ENCODE measurements around the gene MYBPH.

MYBPH gene, protein sequence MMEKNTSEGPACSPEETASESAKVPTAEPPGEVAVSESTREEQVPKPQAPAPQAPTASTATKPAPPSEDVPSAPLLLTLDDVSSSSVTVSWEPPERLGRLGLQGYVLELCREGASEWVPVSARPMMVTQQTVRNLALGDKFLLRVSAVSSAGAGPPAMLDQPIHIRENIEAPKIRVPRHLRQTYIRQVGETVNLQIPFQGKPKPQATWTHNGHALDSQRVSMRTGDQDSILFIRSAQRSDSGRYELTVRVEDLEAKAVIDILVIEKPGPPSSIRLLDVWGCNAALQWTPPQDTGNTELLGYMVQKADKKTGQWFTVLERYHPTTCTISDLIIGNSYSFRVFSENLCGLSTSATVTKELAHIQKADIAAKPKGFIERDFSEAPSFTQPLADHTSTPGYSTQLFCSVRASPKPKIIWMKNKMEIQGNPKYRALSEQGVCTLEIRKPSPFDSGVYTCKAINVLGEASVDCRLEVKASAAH

DNA sequence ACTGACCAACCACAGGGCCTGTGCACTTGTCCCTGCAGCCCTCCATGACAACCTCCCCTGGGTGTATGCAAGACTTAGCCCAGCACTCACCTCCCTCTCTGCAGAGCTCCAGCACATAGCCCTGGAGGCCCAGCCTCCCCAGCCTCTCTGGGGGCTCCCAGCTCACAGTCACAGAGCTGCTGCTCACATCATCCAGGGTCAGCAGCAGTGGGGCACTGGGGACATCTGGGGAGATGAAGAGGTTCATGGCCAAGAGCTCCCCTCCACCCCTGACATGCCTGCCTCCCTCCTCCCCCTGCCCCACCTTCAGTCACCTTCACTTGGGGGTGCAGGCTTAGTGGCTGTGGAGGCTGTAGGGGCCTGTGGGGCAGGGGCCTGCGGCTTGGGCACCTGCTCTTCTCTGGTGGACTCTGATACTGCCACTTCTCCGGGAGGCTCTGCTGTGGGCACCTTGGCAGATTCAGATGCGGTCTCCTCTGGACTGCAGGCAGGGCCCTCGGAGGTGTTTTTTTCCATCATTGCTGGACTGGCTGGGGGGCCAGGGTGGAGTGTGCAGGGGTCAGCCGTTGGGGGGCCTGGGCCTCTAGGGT is at the start of gene MYBPH:
Gene MYBPH (minus strand): TSS at position 590 of the 590 bp plus-strand sequence. CDS start 71 bp downstream, at position 519.
- DNase-seq (ENCODE audit: low read depth in 2 of 2): no peak

GRCh38 chr1:203225071-203225470 is 49.4 kb upstream of the MYBPH start:
- DNase-seq (ENCODE audit: low read depth in 2 of 2): no peak

DNA sequence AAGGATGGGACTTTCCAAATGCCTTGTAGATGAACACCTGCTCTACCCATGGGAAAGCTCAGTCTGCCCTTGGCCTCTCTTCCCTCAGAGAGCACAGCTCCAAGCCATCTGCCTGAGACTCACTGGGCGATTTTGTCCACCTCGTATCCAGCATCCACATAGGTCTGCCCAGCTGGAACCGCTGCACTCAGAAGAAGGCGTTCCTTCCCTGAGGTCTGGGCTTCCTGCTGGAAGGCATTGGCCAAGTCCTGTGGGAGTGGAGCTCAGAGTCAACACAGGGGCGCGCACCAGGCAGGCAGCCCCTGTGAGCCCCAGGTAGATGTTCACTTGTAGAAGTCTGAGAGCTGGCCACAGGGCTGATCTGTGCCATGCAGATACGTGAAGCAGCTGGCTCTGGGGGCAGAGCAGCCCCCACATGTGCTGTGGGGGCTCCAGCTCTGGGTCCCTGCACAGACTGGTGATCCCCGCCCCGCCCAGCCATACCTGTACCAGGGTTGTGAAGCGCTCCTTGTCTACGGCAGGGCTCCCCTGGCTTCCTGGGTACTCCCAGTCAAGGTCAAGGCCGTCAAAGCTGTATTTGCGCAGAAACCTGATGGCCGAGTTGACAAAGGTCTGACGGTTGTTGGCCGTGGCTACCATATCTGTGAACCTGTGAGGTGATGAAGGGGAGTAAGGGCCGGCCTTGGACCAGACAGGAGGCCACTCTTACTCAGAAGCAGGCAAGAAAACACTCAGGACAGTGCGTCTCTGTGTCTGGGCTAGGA is 47.6 kb upstream of the MYBPH start:
- no peak for DNase-seq (ENCODE audit: low read depth in 2 of 2)

GRCh38 chr1:203219934-203220333 is 44.3 kb upstream of the MYBPH start:
- DNase-seq (ENCODE audit: low read depth in 2 of 2): no peak

DNA sequence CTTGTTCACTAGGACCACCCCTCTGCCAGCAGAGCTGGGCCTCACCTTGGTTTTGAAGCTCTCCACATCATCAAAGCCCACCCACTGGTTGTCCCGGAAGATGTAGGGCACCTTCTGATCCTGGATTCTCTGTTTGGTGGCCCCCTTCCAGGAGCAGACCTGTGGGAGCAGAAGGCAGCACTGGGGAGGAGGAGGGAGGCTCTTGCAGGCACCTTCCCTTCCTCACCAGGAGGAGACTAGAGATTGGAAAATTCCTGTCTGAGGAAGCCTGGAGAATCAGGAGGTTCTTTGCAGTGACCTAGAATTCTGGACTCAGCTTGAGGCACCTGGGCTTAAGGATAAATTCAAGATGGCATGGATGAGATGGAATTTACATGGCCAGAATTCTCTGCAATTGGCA is 43.5 kb upstream of the MYBPH start:
- DNase-seq (ENCODE audit: low read depth in 2 of 2): no peak

DNA sequence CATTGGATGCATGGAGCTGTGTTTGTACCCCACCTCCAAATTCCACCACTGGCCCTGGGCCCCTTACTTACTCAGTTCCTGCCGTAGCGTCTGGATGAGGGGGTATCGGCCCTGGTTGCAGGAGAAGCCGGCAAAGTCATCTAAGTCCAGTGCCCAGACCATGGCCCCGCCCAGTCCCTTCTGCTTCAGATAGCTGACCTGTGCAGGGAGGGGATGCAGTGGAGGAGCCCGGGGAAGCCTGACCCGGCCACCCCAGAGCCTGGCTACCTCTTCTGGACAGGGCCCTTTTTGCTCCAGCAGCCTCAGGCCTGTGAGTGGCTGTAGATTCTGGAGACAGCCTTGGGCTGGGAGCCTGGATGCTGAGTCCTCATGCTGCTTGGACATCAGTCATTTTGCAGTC is 42.0 kb upstream of the MYBPH start:
- no peak for DNase-seq (ENCODE audit: low read depth in 2 of 2)

- DNase-seq (ENCODE audit: low read depth in 2 of 2): no peak
These were observed 41.6 kb upstream of the MYBPH start for GRCh38 chr1:203217139-203217655.

DNA sequence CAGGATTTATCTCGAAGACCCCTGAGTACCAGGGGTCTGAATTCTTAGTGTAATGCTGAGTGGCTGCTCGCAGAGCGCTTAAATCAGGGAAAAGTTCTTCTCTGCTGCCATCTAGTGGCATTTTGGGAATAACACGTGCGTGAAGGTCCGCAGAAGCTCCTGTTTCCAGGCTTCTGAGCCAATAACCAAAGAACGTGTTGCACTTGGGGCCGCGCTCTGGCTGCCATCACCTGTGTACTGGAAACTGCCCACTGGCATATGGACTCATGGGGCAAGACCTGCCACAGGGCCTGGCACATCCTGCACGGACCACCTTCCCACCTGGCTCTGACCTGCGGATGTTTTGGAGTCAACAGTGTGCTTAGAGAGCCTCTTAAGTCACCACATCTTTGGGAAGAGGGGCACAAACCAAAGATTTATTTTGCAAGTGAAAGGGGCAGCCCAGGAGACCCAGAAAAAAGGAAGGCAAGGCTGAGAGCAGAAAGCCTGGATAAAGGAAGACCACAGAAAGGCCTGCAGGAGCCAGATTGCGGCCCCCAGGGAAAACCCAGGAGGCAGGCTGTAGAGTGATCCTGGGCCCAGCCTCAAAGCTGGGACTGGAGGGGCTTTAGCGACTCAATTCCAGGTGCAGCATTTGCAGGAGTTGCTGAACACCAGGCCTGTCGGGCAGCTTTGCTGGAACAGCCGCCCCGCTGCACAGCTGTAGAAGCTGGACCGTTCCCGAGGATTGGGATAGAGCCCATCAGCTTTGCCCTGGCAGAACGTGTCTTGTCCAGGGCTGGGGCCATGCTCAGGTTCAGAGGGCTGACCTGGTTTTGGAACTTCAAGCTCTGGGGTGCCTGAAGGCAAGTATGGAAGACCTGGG is 40.9 kb upstream of the MYBPH start:
- DNase-seq (ENCODE audit: low read depth in 2 of 2): peak; percentile 12 to 22

- no peak for DNase-seq (ENCODE audit: low read depth in 2 of 2)
These were observed 39.9 kb upstream of the MYBPH start for GRCh38 chr1:203215573-203215972.

DNA sequence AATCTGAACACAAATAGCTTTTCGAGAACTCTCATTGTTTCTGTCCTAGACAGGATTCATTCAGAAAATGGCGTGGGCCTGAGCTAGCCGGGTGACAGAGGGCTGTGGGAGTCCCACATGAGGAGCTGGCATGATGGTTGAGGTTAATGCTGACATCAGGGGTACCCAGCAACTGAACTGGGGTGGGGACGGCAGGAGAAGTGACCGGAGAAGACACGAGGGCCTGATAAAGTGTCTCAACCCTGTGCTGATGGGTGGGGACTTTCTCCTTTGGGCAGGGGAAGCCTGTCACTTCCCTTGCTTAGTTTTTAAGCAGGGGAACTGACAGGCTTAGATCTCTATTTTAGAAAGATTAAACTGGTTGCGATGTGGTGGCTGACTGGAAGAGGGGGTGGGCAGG is 39.2 kb upstream of the MYBPH start:
- DNase-seq (ENCODE audit: low read depth in 2 of 2): no peak

DNA sequence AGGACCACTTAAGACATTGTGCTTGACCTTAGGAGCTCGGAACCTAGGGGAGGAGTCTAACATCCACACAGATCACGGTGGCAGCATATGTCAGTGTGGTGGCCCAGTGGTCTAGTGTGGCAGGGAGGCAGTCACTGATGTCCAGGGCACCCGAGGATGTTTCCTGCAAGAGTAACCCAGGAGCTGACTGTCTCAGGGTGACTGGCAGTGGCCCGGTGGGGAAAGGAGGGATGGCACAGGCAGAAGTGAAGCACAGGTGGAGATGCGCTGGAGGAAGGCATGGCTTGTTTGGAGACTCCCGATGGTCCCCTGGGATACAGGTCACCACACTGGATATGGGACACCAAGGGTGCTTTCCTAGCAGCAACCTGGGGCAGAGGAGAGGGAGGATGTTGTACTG is 37.5 kb upstream of the MYBPH start:
- DNase-seq (ENCODE audit: low read depth in 2 of 2): no peak

GRCh38 chr1:203211812-203212211 is 36.2 kb upstream of the MYBPH start:
- DNase-seq (ENCODE audit: low read depth in 2 of 2): no peak

DNA sequence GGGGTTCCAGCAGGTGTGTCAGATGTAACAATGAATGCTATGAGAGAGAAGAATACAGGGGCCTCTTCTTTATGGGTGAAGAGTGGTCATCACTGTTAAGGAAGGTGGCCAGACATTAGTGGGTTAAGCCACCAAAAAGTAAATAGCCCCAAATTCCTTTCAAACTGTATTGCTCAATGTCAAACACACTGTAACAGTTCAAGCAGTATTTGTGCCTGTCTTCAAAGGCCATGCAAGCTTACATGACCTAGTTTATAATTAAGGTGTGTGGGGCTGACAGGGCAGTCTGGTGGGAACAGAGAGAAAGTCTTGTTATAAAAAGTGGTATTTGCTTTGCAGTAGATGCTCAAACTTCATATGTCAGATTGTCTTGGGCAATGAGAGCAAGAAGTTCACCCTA is 35.4 kb upstream of the MYBPH start:
- no peak for DNase-seq (ENCODE audit: low read depth in 2 of 2)

- DNase-seq (ENCODE audit: low read depth in 2 of 2): no peak
These were observed 34.7 kb upstream of the MYBPH start for GRCh38 chr1:203210350-203210749.

GRCh38 chr1:203208181-203208580 is 32.6 kb upstream of the MYBPH start:
- no peak for DNase-seq (ENCODE audit: low read depth in 2 of 2)

DNA sequence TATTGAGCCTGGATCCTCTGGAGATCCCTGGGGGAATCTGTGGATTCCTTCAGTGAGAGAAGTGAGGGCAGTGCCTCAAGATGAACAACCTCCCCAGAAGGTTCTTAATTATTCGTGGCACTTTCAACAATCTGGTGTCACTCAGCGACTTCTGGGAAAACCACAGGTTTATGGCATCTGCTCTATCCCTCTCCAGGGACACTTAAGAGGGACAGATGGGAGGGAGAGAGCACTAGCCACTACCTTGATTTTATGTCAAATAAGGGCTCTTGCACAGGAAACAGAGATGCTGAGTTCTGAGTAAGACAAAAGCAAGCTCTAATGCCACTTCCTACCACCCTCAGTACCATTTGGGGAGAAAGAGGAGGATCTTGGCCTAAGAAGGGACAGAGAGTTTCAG is 32.1 kb upstream of the MYBPH start:
- DNase-seq (ENCODE audit: low read depth in 2 of 2): no peak

GRCh38 chr1:203206129-203206687 is 30.6 kb upstream of the MYBPH start:
- no peak for DNase-seq (ENCODE audit: low read depth in 2 of 2)

DNA sequence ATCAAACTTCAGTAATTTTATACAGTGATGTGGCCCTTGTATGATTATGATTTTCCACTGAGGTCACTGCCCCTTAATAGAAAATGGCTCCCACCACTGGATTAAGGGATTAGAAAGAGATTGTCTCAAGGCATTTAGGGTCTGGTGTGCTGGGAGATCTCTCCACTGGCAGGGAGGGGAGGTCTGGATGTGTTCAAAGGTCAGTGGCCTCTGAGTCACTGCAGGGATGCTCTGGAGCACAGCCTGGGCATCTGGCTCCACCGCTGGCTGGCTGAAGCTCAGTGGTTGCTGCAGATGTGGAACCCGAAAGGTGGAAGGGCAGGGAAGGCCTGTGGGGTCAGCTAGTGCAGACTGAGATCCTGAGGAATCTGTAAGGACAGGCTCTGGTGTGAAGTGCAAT is 29.1 kb upstream of the MYBPH start:
- no peak for DNase-seq (ENCODE audit: low read depth in 2 of 2)

DNA sequence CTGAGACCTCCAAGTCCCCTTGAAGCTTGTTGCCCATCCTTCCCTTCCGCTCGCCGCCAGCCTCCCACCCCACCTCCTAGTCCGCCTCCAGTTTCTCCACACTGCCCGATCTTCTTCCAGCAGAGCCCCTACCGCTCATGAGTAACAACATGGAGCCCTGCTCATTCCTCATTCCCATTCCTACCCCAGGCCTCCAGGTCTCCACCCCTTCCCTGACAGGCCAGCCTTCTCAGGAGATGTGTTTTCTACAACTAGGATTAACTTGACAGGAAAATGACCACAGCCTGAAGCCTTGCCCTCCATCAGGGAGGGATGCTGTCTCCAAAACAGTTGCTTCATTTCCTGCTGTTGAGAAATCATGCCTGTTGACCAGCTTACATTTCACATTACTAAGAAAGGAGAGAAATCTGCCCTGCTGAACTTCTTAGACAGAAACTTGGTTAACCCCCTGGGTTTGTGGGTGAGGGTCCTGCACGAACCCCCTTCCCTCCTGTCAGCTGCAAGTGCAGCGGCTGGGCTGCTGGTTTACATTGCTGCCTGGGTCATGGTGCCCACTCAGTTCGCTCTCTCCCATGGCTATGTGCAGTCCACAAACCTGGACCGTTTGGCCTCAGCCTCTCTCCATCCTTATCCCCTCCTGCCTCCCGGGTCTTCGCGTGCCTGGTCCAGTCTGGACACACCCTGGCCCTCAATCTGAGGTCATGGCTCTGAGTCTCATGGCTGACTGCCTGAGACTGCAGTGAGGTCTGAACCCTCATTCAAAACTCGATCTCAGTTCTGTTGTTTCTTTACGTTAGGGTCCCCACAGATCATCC is 27.0 kb upstream of the MYBPH start:
- no peak for DNase-seq (ENCODE audit: low read depth in 2 of 2)

GRCh38 chr1:203201516-203202205 is 26.0 kb upstream of the MYBPH start:
- DNase-seq (ENCODE audit: low read depth in 2 of 2): no peak
